ENCODE measurements around the gene COL12A1.

DNA sequence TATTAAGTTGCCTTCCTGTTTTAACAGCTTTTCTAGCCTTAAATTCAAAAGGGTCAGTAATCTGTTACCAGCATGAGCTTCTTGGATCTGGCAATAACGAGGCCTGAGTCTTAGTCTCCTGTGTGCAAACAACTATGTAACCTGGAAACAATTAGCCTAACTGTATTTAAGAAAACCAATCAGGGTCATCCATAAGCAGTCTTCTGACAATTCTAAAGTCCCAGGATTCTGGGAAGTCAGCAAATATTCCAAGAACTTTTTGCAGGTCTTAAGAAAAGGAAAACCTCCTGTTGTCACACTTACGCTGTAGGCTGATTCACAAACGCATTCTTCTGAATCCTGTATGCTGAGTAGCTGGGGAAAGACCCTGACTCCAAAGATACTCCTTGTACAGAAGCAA, 90.4 kb downstream of the COL12A1 start:
- TF ChIP-seq, protein P1, sequence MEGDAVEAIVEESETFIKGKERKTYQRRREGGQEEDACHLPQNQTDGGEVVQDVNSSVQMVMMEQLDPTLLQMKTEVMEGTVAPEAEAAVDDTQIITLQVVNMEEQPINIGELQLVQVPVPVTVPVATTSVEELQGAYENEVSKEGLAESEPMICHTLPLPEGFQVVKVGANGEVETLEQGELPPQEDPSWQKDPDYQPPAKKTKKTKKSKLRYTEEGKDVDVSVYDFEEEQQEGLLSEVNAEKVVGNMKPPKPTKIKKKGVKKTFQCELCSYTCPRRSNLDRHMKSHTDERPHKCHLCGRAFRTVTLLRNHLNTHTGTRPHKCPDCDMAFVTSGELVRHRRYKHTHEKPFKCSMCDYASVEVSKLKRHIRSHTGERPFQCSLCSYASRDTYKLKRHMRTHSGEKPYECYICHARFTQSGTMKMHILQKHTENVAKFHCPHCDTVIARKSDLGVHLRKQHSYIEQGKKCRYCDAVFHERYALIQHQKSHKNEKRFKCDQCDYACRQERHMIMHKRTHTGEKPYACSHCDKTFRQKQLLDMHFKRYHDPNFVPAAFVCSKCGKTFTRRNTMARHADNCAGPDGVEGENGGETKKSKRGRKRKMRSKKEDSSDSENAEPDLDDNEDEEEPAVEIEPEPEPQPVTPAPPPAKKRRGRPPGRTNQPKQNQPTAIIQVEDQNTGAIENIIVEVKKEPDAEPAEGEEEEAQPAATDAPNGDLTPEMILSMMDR (conservative IDR thresholded peaks at IDR 0.05), result no peak
- no peak for TF ChIP-seq EZH2 (IDR thresholded peaks at IDR 0.05; ENCODE audit: low read depth)
